Neural cell (in vitro differentiated cells): Measurements from ENCODE around the gene ATAD3C. TPM values are rescaled to one million over a fixed set of nuclear protein-coding genes. Genes with fewer than 3 reads are reported as not detected.
"Not testable (repeated sequence)": the region's sequence is repeated elsewhere in the genome, so short reads cannot be mapped to it uniquely, and the experiment has no call there.

ENCODE experiments used
- H2AFZ ChIP-seq: fragments of 200-600, 300-800 bp; sonication (generic), shearing (Covaris generic); 2 replicates; pipeline ENCODE4 v1.6.0; 2014; ENCODE audit warnings: low read depth, mild to moderate bottlenecking, antibody characterized with exemption, low read length, moderate library complexity
- H3F3A ChIP-seq: fragments of 200-600 bp; shearing (Covaris generic); 2 replicates; pipeline ENCODE4 v1.6.1; 2016; ENCODE audit warnings: mild to moderate bottlenecking, moderate library complexity, mixed read lengths, antibody characterized with exemption, low read length; ENCODE audit not compliant: insufficient read depth, poor library complexity, severe bottlenecking
- H3K27ac ChIP-seq: fragments of 200-600, 300-800 bp; sonication (generic), shearing (Covaris generic); 2 replicates; pipeline ENCODE4 v1.5.1; 2014; ENCODE audit warnings: mild to moderate bottlenecking, low read length, moderate library complexity
- H3K27me3 ChIP-seq: fragments of 300-800, 200-600 bp; sonication (generic), shearing (Covaris generic); 2 replicates; pipeline ENCODE4 v1.6.0; 2014; ENCODE audit warnings: mild to moderate bottlenecking, low read depth, low read length, moderate library complexity; ENCODE audit not compliant: insufficient read depth
- H3K36me3 ChIP-seq: fragments of 300-800, 200-600 bp; sonication (generic), shearing (Covaris generic); 2 replicates; pipeline ENCODE4 v1.5.1; 2014; ENCODE audit warnings: mild to moderate bottlenecking, antibody characterized with exemption, low read length, moderate library complexity; ENCODE audit not compliant: insufficient read depth
- H3K4me2 ChIP-seq: fragments of 300-800, 200-600 bp; sonication (generic), shearing (Covaris generic); 2 replicates; pipeline ENCODE4 v1.6.0; 2014; ENCODE audit warnings: mild to moderate bottlenecking, low read length
- H3K4me3 ChIP-seq: fragments of 300-800, 200-600 bp; sonication (generic), shearing (Covaris generic); 2 replicates; pipeline ENCODE4 v1.5.1; 2014; ENCODE audit warnings: mild to moderate bottlenecking, low read length, moderate library complexity
- H3K79me2 ChIP-seq: fragments of 200-600 bp; shearing (Covaris generic); replicated peaks from 2 replicates; pipeline ENCODE4 v1.6.0; 2014; ENCODE audit warnings: mild to moderate bottlenecking, low read length, moderate library complexity; ENCODE audit not compliant: insufficient read depth
- H3K9ac ChIP-seq: fragments of 300-800, 200-600 bp; sonication (generic), shearing (Covaris generic); 2 replicates; pipeline ENCODE4 v1.6.1; 2016; ENCODE audit warnings: mild to moderate bottlenecking, low read length, mixed read lengths
- H3K9me2 ChIP-seq: fragments of 200-600 bp; shearing (Covaris generic); 2 replicates; pipeline ENCODE4 v1.6.1; 2016; ENCODE audit warnings: mild to moderate bottlenecking, low read length, mixed read lengths; ENCODE audit not compliant: insufficient read depth
- H3K9me3 ChIP-seq: fragments of 200-600, 300-800 bp; sonication (generic), shearing (Covaris generic); 2 replicates; pipeline ENCODE4 v1.6.1; 2016; ENCODE audit warnings: mild to moderate bottlenecking, mixed run types, low read length, moderate library complexity, mixed read lengths
- H4K20me1 ChIP-seq: fragments of 200-600 bp; shearing (Covaris generic); 2 replicates; pipeline ENCODE4 v1.6.1; 2016; ENCODE audit warnings: mild to moderate bottlenecking, mixed run types; ENCODE audit not compliant: insufficient read depth
- EP300 ChIP-seq: fragments of 450-650 bp; conservative IDR thresholded peaks from 2 replicates; pipeline ENCODE4 v1.6.1; 2014; ENCODE audit warnings: antibody characterized with exemption, mild to moderate bottlenecking, moderate library complexity; ENCODE audit not compliant: poor library complexity, severe bottlenecking
- EZH2 ChIP-seq: fragments of 200-600, 300-800 bp; shearing (Covaris generic), sonication (generic); IDR thresholded peaks from 2 replicates; pipeline ENCODE4 v1.6.1; 2014; ENCODE audit warnings: antibody characterized with exemption, low read length, borderline replicate concordance, mild to moderate bottlenecking; ENCODE audit not compliant: insufficient read depth, poor library complexity, severe bottlenecking
- MXI1 ChIP-seq: fragments of 450-650 bp; conservative IDR thresholded peaks from 2 replicates; pipeline ENCODE4 v1.6.1; 2014; ENCODE audit warnings: antibody characterized with exemption, mild to moderate bottlenecking; ENCODE audit not compliant: poor library complexity, severe bottlenecking
- POLR2AphosphoS5 ChIP-seq: IDR thresholded peaks from 2 replicates; pipeline ENCODE4 v1.6.1; 2012
- RAD21 ChIP-seq: fragments of 450-650 bp; conservative IDR thresholded peaks from 2 replicates; pipeline ENCODE4 v1.6.1; 2014; ENCODE audit warnings: antibody characterized with exemption, mild to moderate bottlenecking, moderate library complexity
- SMC3 ChIP-seq: fragments of 450-650 bp; conservative IDR thresholded peaks from 2 replicates; pipeline ENCODE4 v1.6.1; 2014; ENCODE audit warnings: antibody characterized with exemption, mild to moderate bottlenecking, moderate library complexity; ENCODE audit not compliant: poor library complexity
- TAF1 ChIP-seq: IDR thresholded peaks from 2 replicates; pipeline ENCODE4 v1.6.1; 2012; ENCODE audit warnings: low read depth
- polyA plus RNA-seq: library from polyadenylated mRNA; depleted of rRNA; stranded (reverse); fragments of >200 nt; gene quantifications from 2 replicates; pipeline ENCODE4 v1.2.3, GENCODE V29; 2014
- TF ChIP-seq, protein P1 (sequence below): IDR thresholded peaks from 2 replicates; pipeline ENCODE4 v1.6.1; 2012; ENCODE audit warnings: borderline replicate concordance
- TF ChIP-seq, protein P2 (sequence below): fragments of 450-650 bp; IDR thresholded peaks from 2 replicates; pipeline ENCODE4 v1.5.1; 2014; ENCODE audit warnings: antibody characterized with exemption, mild to moderate bottlenecking, moderate library complexity; ENCODE audit not compliant: poor library complexity, severe bottlenecking

The ATAD3C gene
- polyA plus RNA-seq, 1 donor from 2014 or later: not detected

DNA sequence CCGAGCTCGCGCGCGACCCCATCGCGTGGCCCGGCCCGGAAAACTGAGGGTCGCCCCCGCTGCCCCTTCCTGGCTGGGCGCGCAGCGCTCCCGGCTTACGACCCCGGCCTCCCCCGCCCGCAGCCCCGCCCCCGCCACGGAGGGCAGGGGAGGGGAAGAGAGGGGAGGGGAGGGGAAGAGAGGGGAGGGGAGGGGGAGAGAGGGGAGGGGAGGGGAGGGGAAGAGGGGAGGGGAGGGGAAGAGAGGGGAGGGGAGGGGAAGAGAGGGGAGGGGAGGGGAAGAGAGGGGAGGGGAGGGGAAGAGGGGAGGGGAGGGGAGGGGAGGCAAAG, 21.7 kb upstream of the ATAD3C start:
- Histone ChIP-seq H3K9me2 (no peaks in the 10 kb centered on the region), H3K9me3 (no peaks in the 10 kb centered on the region), H2AFZ (no peak overlapping the region), H3K9ac (peak overlapping the region; percentile 56), H3K27ac (no peak overlapping the region), H3F3A (no peaks in the 10 kb centered on the region), H3K36me3 (no peaks in the 10 kb centered on the region), H3K79me2 (no peaks in the 10 kb centered on the region), H3K27me3 (no peaks in the 10 kb centered on the region), H3K4me3 (peak overlapping the region; percentile 43), H3K4me2 (no peak overlapping the region), H4K20me1 (no peaks in the 10 kb centered on the region)
- TF ChIP-seq RAD21: no peak
- no peak for TF ChIP-seq MXI1
- TF ChIP-seq EZH2: no peak
- TF ChIP-seq POLR2AphosphoS5: no peak
- TF ChIP-seq EP300: no peak
- TF ChIP-seq, protein P1, sequence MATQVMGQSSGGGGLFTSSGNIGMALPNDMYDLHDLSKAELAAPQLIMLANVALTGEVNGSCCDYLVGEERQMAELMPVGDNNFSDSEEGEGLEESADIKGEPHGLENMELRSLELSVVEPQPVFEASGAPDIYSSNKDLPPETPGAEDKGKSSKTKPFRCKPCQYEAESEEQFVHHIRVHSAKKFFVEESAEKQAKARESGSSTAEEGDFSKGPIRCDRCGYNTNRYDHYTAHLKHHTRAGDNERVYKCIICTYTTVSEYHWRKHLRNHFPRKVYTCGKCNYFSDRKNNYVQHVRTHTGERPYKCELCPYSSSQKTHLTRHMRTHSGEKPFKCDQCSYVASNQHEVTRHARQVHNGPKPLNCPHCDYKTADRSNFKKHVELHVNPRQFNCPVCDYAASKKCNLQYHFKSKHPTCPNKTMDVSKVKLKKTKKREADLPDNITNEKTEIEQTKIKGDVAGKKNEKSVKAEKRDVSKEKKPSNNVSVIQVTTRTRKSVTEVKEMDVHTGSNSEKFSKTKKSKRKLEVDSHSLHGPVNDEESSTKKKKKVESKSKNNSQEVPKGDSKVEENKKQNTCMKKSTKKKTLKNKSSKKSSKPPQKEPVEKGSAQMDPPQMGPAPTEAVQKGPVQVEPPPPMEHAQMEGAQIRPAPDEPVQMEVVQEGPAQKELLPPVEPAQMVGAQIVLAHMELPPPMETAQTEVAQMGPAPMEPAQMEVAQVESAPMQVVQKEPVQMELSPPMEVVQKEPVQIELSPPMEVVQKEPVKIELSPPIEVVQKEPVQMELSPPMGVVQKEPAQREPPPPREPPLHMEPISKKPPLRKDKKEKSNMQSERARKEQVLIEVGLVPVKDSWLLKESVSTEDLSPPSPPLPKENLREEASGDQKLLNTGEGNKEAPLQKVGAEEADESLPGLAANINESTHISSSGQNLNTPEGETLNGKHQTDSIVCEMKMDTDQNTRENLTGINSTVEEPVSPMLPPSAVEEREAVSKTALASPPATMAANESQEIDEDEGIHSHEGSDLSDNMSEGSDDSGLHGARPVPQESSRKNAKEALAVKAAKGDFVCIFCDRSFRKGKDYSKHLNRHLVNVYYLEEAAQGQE: no peak
- TF ChIP-seq, protein P2, sequence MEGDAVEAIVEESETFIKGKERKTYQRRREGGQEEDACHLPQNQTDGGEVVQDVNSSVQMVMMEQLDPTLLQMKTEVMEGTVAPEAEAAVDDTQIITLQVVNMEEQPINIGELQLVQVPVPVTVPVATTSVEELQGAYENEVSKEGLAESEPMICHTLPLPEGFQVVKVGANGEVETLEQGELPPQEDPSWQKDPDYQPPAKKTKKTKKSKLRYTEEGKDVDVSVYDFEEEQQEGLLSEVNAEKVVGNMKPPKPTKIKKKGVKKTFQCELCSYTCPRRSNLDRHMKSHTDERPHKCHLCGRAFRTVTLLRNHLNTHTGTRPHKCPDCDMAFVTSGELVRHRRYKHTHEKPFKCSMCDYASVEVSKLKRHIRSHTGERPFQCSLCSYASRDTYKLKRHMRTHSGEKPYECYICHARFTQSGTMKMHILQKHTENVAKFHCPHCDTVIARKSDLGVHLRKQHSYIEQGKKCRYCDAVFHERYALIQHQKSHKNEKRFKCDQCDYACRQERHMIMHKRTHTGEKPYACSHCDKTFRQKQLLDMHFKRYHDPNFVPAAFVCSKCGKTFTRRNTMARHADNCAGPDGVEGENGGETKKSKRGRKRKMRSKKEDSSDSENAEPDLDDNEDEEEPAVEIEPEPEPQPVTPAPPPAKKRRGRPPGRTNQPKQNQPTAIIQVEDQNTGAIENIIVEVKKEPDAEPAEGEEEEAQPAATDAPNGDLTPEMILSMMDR: no peak
- TF ChIP-seq TAF1: no peak
- no peak for TF ChIP-seq SMC3

GRCh38 chr1:1428174-1428573, 21.3 kb upstream of the ATAD3C start:
- no peaks in the 10 kb centered on the region for H3K9me2 ChIP-seq
- H3F3A ChIP-seq: no peaks in the 10 kb centered on the region
- no peaks in the 10 kb centered on the region for H3K36me3 ChIP-seq
- no peak overlapping the region for H3K9ac ChIP-seq
- H3K79me2 ChIP-seq: no peaks in the 10 kb centered on the region
- H3K9me3 ChIP-seq: no peaks in the 10 kb centered on the region
- no peak overlapping the region for H2AFZ ChIP-seq
- no peak overlapping the region for H3K4me3 ChIP-seq
- H3K27ac ChIP-seq: no peak overlapping the region
- TF ChIP-seq EZH2: no peak
- TF ChIP-seq TAF1: no peak
- TF ChIP-seq, protein P1: no peak
- no peak for TF ChIP-seq EP300
- no peak for TF ChIP-seq POLR2AphosphoS5
- no peak for TF ChIP-seq SMC3
- TF ChIP-seq RAD21: no peak
- TF ChIP-seq MXI1: no peak
- TF ChIP-seq, protein P2: no peak
- H3K27me3 ChIP-seq: no peaks in the 10 kb centered on the region
- H3K4me2 ChIP-seq: no peak overlapping the region
- no peaks in the 10 kb centered on the region for H4K20me1 ChIP-seq

DNA sequence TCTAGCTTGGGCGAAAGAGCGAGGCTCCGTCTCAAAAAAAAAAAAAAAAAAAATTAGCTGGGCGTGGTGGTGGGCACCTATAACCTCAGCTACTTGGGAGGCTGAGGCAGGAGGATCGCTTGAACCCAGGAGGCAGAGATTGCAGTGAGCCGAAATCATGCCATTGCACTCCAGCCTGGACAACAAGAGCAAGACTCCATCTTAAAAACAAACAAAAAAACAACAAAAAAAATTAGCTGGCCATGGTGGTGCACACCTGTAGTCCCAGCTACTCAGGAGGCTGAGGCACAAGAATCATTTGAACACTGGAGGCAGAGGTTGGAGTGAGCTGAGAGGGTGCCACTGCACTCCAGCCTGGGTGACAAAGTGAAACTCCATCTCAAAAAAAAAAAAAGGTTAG, 20.5 kb upstream of the ATAD3C start:
- H2AFZ ChIP-seq, H3K4me2 ChIP-seq, H3K27ac ChIP-seq: not testable (repeated sequence)

More for the DNA sequence above, 20.5 kb upstream of the ATAD3C start:
- H3K9ac ChIP-seq, H3K4me3 ChIP-seq, H4K20me1 ChIP-seq, H3K36me3 ChIP-seq, H3K9me2 ChIP-seq, H3K9me3 ChIP-seq, H3F3A ChIP-seq, H3K79me2 ChIP-seq, H3K27me3 ChIP-seq: not testable (repeated sequence)
